ENCODE results near the gene SNAP91.

- no peak for TF ChIP-seq EZH2 (IDR thresholded peaks at IDR 0.05; ENCODE audit: borderline replicate concordance, low read length)
- TF ChIP-seq CTCF (IDR thresholded peaks at IDR 0.05; ENCODE audit: low read length) = no peak
Measured at GRCh38 chr6:83696674-83697073, 12.2 kb downstream of the SNAP91 start.

Measured in OCI-LY1 (cell line).